ENCODE results near the gene SMIM10L1.

The SMIM10L1 gene

DNA sequence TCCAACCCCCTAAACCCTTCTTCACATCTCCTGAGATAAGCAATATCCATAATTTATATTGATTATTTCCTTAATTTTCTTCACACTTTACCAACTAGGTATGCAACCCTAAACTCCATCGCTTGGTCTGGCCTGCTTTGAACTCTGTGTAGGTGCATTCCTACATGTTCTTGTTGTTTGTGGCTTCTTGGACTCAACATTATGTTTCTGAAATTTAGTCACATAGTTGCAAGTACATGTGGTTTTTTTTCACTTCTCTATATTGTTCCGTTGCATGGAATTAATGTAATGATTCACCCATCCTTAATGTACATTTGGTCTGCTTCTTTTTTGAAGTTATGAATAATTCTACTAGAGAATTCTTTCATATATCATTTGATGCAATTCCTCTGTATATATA, 34.9 kb upstream of the SMIM10L1 start:
- no peak for DNase-seq (ENCODE audit: low read depth)
- TF ChIP-seq, protein P1, sequence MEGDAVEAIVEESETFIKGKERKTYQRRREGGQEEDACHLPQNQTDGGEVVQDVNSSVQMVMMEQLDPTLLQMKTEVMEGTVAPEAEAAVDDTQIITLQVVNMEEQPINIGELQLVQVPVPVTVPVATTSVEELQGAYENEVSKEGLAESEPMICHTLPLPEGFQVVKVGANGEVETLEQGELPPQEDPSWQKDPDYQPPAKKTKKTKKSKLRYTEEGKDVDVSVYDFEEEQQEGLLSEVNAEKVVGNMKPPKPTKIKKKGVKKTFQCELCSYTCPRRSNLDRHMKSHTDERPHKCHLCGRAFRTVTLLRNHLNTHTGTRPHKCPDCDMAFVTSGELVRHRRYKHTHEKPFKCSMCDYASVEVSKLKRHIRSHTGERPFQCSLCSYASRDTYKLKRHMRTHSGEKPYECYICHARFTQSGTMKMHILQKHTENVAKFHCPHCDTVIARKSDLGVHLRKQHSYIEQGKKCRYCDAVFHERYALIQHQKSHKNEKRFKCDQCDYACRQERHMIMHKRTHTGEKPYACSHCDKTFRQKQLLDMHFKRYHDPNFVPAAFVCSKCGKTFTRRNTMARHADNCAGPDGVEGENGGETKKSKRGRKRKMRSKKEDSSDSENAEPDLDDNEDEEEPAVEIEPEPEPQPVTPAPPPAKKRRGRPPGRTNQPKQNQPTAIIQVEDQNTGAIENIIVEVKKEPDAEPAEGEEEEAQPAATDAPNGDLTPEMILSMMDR (IDR thresholded peaks at IDR 0.05; ENCODE audit: control insufficient read depth, insufficient read depth, low read depth, low read length, missing control alignments) = no peak
- no peak overlapping the region for H3K4me3 ChIP-seq (ENCODE audit: control insufficient read depth, low read depth, low read length)

DNA sequence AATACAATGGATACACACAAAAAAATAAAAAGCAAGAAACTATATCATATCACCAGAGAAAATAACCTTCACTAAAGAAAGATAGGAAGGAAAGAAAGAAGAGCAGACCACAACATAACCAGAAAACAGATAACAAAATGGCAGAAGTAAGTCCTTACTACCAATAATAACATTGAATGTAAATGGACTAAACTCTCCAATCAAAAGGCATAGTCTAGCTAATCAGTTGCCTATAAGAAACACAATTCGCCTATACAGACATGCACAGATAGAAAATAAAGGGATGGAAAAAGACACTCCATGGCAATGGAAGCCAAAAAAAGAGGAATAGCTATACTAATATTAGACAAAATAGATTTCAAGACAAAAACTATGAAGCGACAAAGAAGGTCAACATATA, 27.6 kb upstream of the SMIM10L1 start:
- no peak for DNase-seq (ENCODE audit: low read depth)
- no peak overlapping the region for H3K4me3 ChIP-seq (ENCODE audit: control insufficient read depth, low read depth, low read length)
- TF ChIP-seq, protein P1 (IDR thresholded peaks at IDR 0.05; ENCODE audit: control insufficient read depth, insufficient read depth, low read depth, low read length, missing control alignments) = no peak

DNA sequence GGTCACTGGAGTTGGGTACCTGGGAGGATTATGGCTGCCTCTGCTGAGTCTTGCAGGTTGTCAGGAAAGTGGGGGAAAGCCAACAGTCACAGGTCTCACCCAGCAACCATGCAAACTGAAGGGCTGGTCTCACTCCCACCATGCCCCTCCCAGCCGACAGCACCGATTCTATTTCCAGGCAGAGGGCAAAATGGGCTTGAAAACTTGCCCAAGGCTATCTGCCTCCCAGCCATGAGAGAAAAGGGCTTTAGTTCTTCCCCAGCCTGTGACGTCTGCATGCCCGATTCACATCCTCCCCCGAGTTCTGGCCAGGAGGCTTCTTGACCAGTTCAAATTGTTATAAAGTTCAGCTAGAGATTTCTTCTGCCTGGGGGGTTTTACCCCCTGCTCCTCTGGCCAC, 26.7 kb upstream of the SMIM10L1 start:
- DNase-seq (ENCODE audit: low read depth) = no peak
- TF ChIP-seq, protein P1 (IDR thresholded peaks at IDR 0.05; ENCODE audit: control insufficient read depth, insufficient read depth, low read depth, low read length, missing control alignments) = no peak
- H3K4me3 ChIP-seq (ENCODE audit: control insufficient read depth, low read depth, low read length) = no peak overlapping the region

DNA sequence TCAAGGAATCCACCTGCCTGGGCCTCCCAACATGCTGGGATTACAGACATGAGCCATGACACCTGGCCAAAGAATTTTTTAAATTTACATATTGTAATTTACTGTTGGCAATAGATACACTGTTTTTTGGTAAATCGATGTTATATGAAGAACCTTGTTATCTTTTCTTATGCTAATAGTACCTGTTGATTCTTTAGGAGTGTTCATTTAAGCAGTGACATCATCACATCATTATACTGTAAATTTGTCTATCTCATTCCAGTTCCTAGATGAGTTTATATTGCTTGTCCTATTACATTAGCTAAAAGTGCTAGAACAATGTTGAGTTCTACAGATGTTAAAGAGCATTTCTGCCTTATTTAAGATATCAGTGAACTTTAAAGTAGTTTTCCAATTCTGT, 23.6 kb upstream of the SMIM10L1 start:
- H3K4me3 ChIP-seq (ENCODE audit: control insufficient read depth, low read depth, low read length) = no peak overlapping the region
- no peak for DNase-seq (ENCODE audit: low read depth)
- TF ChIP-seq, protein P1 (IDR thresholded peaks at IDR 0.05; ENCODE audit: control insufficient read depth, insufficient read depth, low read depth, low read length, missing control alignments) = no peak

DNA sequence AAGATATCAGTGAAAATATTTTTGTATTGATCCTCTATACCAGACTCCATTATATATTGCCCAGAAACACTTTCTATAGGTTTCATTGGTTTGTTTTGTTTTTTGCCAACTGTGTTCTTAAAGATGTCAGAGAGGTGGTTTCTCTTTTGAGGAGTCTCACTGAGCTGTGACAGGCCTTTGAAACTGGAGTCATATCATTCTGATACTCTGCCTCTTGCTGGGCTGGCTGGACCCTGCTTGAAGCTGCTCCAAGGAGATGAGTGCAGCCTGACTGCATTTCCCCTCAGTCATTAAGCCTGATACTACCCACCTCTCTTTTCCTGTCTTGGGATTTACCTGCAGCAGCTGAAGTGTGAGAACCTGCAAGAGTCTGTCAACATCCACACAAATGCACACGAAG, 20.2 kb upstream of the SMIM10L1 start:
- TF ChIP-seq, protein P1 (IDR thresholded peaks at IDR 0.05; ENCODE audit: control insufficient read depth, insufficient read depth, low read depth, low read length, missing control alignments) = no peak
- DNase-seq (ENCODE audit: low read depth) = no peak
- no peak overlapping the region for H3K4me3 ChIP-seq (ENCODE audit: control insufficient read depth, low read depth, low read length)

DNA sequence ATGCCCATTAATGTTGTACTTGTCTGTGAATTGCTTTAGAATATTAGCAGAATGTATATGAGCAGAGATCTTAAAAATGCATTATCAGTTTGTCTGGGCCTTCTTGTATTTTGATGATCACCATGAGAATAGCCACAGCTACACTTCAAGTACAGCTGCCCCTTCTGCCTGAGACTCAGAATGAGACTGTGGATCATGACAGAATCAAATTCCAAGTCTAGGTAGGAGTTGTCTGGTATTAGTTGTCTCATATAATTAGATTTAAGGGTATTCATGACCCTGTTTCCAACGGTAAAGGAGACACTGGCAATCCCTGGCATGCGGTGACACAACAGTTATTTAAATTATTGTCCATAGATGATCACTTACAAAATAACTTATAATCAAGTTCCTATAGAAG, 18.3 kb upstream of the SMIM10L1 start:
- no peak for DNase-seq (ENCODE audit: low read depth)
- TF ChIP-seq, protein P1 (IDR thresholded peaks at IDR 0.05; ENCODE audit: control insufficient read depth, insufficient read depth, low read depth, low read length, missing control alignments) = no peak
- H3K4me3 ChIP-seq (ENCODE audit: control insufficient read depth, low read depth, low read length) = no peak overlapping the region

DNA sequence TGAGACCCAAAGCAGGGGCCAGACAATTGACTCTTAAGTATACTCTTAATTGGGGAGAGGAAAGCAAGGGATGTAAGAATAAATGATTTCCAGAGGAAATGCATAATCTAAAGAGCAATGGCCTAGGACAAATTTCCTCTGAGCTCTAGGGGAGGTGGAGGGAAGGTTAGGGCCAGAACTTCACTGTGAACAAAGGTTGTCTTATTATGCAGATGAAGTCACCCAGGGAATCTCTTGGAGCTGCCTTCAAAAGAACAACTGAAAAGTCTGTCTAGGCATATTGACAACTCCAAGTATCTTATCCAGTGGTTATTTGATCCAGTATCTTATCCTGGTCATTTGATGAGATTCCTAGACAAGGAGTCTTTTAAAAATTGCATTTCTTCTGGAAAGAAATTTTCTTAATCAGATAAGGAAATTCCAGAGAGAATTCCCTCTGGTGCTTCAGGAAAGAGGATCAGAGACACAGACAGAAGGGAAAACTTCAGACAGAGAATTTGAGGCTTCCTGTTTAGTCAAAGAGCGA, 16.5 kb upstream of the SMIM10L1 start:
- DNase-seq (ENCODE audit: low read depth) = no peak
- TF ChIP-seq, protein P1 (IDR thresholded peaks at IDR 0.05; ENCODE audit: control insufficient read depth, insufficient read depth, low read depth, low read length, missing control alignments) = no peak
- H3K4me3 ChIP-seq (ENCODE audit: control insufficient read depth, low read depth, low read length) = no peak overlapping the region
